Left kidney (tissue), 2 donors: ENCODE data around the gene DNPEP. TPM values are rescaled to one million over a fixed set of nuclear protein-coding genes. Genes with fewer than 3 reads are reported as not detected.

Experiments used
- DNase-seq: peaks from one replicate; pipeline ENCODE4 v3.0.0-alpha.2; 2013
- polyA plus RNA-seq: library from polyadenylated mRNA; unstranded; fragments of 120-200 nt; gene quantifications from one replicate; pipeline ENCODE4 v1.2.1, GENCODE V29; 2013; ENCODE audit not compliant: insufficient read length

Gene DNPEP
- polyA plus RNA-seq, 1 donor = 60.2 TPM

- DNase-seq = no peak
Observed at GRCh38 chr2:219362072-219362471, 25.6 kb downstream of the DNPEP start.

GRCh38 chr2:219358170-219359075, 29.3 kb downstream of the DNPEP start:
- DNase-seq = no peak

GRCh38 chr2:219356834-219357233, 30.9 kb downstream of the DNPEP start:
- DNase-seq = no peak

- no peak for DNase-seq
Observed at GRCh38 chr2:219354582-219354981, 33.1 kb downstream of the DNPEP start.

GRCh38 chr2:219353129-219353528, 34.6 kb downstream of the DNPEP start:
- no peak for DNase-seq

GRCh38 chr2:219352448-219353023, 35.2 kb downstream of the DNPEP start:
- DNase-seq = peak; percentile 36

GRCh38 chr2:219350710-219351221, 36.9 kb downstream of the DNPEP start:
- DNase-seq = no peak

GRCh38 chr2:219350215-219350614, 37.5 kb downstream of the DNPEP start:
- DNase-seq = no peak

- DNase-seq = peak; percentile 24
Observed at GRCh38 chr2:219344751-219345430, 42.8 kb downstream of the DNPEP start.

GRCh38 chr2:219335373-219335786, 52.3 kb downstream of the DNPEP start:
- DNase-seq = no peak

- DNase-seq = no peak
Observed at GRCh38 chr2:219334076-219334475, 53.6 kb downstream of the DNPEP start.

- DNase-seq = no peak
Observed at GRCh38 chr2:219332542-219332941, 55.2 kb downstream of the DNPEP start, which contains the start of gene RESP18. Gene RESP18, minus strand, starts transcription at chr2:219332744.

GRCh38 chr2:219331560-219332213, 56.0 kb downstream of the DNPEP start:
- DNase-seq = peak; percentile 62

- DNase-seq = no peak
Observed at GRCh38 chr2:219327719-219328118, 60.0 kb downstream of the DNPEP start.

GRCh38 chr2:219325657-219326315, 61.9 kb downstream of the DNPEP start:
- DNase-seq = no peak

GRCh38 chr2:219325136-219325535, 62.6 kb downstream of the DNPEP start:
- no peak for DNase-seq

- DNase-seq = no peak
Observed at GRCh38 chr2:219323434-219323833, 64.3 kb downstream of the DNPEP start.
